SK-N-SH treated with all-trans-retinoic acid at 6 μM for 48 hours (cell line): ENCODE results near the gene IKZF2.

Source experiments
- BACH2 ChIP-seq: fragments of 250-450 bp; sonication (Bioruptor Pico); IDR thresholded peaks from 2 replicates; pipeline ENCODE4 v1.9.0; 2021; ENCODE audit warnings: mild to moderate bottlenecking, borderline replicate concordance
- CSDC2 ChIP-seq: fragments of 250-450 bp; sonication (Bioruptor Pico); IDR thresholded peaks from 2 replicates; pipeline ENCODE4 v1.5.0; 2020; ENCODE audit warnings: mild to moderate bottlenecking, moderate library complexity
- ISL1 ChIP-seq: fragments of 250-450 bp; sonication (Bioruptor Pico); IDR thresholded peaks from 2 replicates; pipeline ENCODE4 v2.1.2; 2022; ENCODE audit warnings: mild to moderate bottlenecking, moderate library complexity
- ZFP30 ChIP-seq: fragments of 450-650 bp; formaldehyde crosslinking; IDR thresholded peaks from 2 replicates; pipeline ENCODE4 v1.5.0; 2022; ENCODE audit warnings: mild to moderate bottlenecking, moderate library complexity
- ZNF565 ChIP-seq: fragments of 450-650 bp; formaldehyde crosslinking; conservative IDR thresholded peaks from 2 replicates; pipeline ENCODE4 v1.5.0; 2020; ENCODE audit warnings: low read depth, mild to moderate bottlenecking, moderate library complexity
- TF ChIP-seq, protein P1 (sequence below): fragments of 250-450 bp; sonication (Bioruptor Pico); IDR thresholded peaks from 2 replicates; pipeline ENCODE4 v1.5.1; 2020; ENCODE audit warnings: low read depth, mild to moderate bottlenecking, moderate library complexity
- TF ChIP-seq, protein P2 (sequence below): fragments of 250-450 bp; sonication (Bioruptor Pico); IDR thresholded peaks from 2 replicates; pipeline ENCODE4 v1.5.0; 2020; ENCODE audit warnings: mild to moderate bottlenecking, moderate library complexity
- TF ChIP-seq, protein P3 (sequence below): fragments of 250-450 bp; sonication (Bioruptor Pico); IDR thresholded peaks from 2 replicates; pipeline ENCODE4 v1.8.0; 2021; ENCODE audit warnings: low read depth, mild to moderate bottlenecking, moderate library complexity, borderline replicate concordance

DNA sequence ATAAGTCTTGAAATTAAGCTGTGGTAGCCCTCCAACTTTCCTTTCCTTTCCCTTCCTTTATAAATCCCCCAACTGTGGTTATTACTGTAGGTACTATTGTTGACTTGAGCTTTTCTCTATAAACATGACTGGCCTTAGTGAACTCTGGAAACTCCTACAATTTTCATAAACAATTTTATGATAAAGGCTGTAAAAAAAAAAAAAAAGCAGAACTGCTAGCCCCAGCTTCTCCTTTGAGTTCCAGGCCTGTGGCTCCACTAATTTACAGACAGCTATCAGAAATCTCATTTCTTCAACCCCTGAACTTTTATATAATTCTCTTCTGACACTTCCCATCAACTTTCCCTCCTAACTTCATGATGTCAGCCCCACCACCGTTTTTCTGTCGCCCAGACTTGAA is 174.3 kb downstream of the IKZF2 start:
- TF ChIP-seq ZNF565, result no peak
- TF ChIP-seq, protein P1, sequence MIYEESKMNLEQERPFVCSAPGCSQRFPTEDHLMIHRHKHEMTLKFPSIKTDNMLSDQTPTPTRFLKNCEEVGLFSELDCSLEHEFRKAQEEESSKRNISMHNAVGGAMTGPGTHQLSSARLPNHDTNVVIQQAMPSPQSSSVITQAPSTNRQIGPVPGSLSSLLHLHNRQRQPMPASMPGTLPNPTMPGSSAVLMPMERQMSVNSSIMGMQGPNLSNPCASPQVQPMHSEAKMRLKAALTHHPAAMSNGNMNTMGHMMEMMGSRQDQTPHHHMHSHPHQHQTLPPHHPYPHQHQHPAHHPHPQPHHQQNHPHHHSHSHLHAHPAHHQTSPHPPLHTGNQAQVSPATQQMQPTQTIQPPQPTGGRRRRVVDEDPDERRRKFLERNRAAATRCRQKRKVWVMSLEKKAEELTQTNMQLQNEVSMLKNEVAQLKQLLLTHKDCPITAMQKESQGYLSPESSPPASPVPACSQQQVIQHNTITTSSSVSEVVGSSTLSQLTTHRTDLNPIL (CRISPR knock-in tag), result no peak
- TF ChIP-seq ZFP30 (CRISPR knock-in tag), result no peak
- TF ChIP-seq BACH2 (CRISPR knock-in tag), result no peak
- no peak for TF ChIP-seq CSDC2 (CRISPR knock-in tag)
- TF ChIP-seq, protein P2, sequence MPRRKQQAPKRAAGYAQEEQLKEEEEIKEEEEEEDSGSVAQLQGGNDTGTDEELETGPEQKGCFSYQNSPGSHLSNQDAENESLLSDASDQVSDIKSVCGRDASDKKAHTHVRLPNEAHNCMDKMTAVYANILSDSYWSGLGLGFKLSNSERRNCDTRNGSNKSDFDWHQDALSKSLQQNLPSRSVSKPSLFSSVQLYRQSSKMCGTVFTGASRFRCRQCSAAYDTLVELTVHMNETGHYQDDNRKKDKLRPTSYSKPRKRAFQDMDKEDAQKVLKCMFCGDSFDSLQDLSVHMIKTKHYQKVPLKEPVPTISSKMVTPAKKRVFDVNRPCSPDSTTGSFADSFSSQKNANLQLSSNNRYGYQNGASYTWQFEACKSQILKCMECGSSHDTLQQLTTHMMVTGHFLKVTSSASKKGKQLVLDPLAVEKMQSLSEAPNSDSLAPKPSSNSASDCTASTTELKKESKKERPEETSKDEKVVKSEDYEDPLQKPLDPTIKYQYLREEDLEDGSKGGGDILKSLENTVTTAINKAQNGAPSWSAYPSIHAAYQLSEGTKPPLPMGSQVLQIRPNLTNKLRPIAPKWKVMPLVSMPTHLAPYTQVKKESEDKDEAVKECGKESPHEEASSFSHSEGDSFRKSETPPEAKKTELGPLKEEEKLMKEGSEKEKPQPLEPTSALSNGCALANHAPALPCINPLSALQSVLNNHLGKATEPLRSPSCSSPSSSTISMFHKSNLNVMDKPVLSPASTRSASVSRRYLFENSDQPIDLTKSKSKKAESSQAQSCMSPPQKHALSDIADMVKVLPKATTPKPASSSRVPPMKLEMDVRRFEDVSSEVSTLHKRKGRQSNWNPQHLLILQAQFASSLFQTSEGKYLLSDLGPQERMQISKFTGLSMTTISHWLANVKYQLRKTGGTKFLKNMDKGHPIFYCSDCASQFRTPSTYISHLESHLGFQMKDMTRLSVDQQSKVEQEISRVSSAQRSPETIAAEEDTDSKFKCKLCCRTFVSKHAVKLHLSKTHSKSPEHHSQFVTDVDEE, result no peak
- TF ChIP-seq, protein P3, sequence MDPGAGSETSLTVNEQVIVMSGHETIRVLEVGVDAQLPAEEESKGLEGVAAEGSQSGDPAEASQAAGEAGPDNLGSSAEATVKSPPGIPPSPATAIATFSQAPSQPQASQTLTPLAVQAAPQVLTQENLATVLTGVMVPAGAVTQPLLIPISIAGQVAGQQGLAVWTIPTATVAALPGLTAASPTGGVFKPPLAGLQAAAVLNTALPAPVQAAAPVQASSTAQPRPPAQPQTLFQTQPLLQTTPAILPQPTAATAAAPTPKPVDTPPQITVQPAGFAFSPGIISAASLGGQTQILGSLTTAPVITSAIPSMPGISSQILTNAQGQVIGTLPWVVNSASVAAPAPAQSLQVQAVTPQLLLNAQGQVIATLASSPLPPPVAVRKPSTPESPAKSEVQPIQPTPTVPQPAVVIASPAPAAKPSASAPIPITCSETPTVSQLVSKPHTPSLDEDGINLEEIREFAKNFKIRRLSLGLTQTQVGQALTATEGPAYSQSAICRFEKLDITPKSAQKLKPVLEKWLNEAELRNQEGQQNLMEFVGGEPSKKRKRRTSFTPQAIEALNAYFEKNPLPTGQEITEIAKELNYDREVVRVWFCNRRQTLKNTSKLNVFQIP (CRISPR knock-in tag), result no peak
- no peak for TF ChIP-seq ISL1
